GM19395 (cell line): ENCODE results near the gene EFEMP2.

Experiments
- ATAC-seq: cut with Tn5 transposase; IDR thresholded peaks from one replicate; pipeline ENCODE4 v1.9.1; 2021; ENCODE audit warnings: mild to moderate bottlenecking, moderate library complexity; ENCODE audit not compliant: unreplicated experiment

The EFEMP2 gene

GRCh38 chr11:65885808-65886536 lies 13.4 kb upstream of the EFEMP2 start:
- ATAC-seq: no peak

- ATAC-seq: no peak
These were observed 12.6 kb upstream of the EFEMP2 start for GRCh38 chr11:65885231-65885630.

- ATAC-seq: no peak
These were observed 12.1 kb upstream of the EFEMP2 start for GRCh38 chr11:65884716-65885092.

- no peak for ATAC-seq
These were observed 11.5 kb upstream of the EFEMP2 start for GRCh38 chr11:65883786-65884715.

- no peak for ATAC-seq
These were observed 10.6 kb upstream of the EFEMP2 start for GRCh38 chr11:65883058-65883761.

- no peak for ATAC-seq
These were observed 9.8 kb upstream of the EFEMP2 start for GRCh38 chr11:65882120-65883057.

- no peak for ATAC-seq
These were observed 8.3 kb upstream of the EFEMP2 start for GRCh38 chr11:65880844-65881421.

GRCh38 chr11:65880027-65880426 lies 7.4 kb upstream of the EFEMP2 start:
- ATAC-seq: no peak

GRCh38 chr11:65879617-65880016 lies 7.0 kb upstream of the EFEMP2 start, which contains the start of gene CTSW:
Gene CTSW (plus strand): TSS chr11:65879837. CDS start chr11:65879855, 18 bp downstream.
- no peak for ATAC-seq

- peak; percentile 64 for ATAC-seq
These were observed 937 bp upstream of the EFEMP2 start for GRCh38 chr11:65873318-65874156.

GRCh38 chr11:65871811-65872548 lies 620 bp downstream of the EFEMP2 start:
- ATAC-seq: no peak

GRCh38 chr11:65870706-65871681 lies 1.6 kb downstream of the EFEMP2 start:
- no peak for ATAC-seq

- no peak for ATAC-seq
These were observed 2.3 kb downstream of the EFEMP2 start for GRCh38 chr11:65870307-65870658.

- no peak for ATAC-seq
These were observed 2.8 kb downstream of the EFEMP2 start for GRCh38 chr11:65869643-65870306.

- ATAC-seq: no peak
These were observed 3.7 kb downstream of the EFEMP2 start for GRCh38 chr11:65868907-65869306.

GRCh38 chr11:65868076-65868667 lies 4.4 kb downstream of the EFEMP2 start:
- no peak for ATAC-seq
